H9 (cell line): ENCODE data around the gene KCNMA1. TPM values are rescaled to one million over a fixed set of nuclear protein-coding genes. Genes with fewer than 3 reads are reported as not detected.

ENCODE experiments used
- DNase-seq: peaks from one replicate; pipeline ENCODE4 v3.0.0-alpha.2; 2017
- H2AFZ ChIP-seq: one replicate; pipeline ENCODE4 v1.6.1; 2013; ENCODE audit warnings: mild to moderate bottlenecking, low read length, control low read depth, moderate library complexity
- H2AK5ac ChIP-seq: 2 replicates; pipeline ENCODE4 v1.6.1; 2013; ENCODE audit warnings: low read length, control low read depth, mixed read lengths; ENCODE audit not compliant: insufficient read length
- H2BK120ac ChIP-seq: one replicate; pipeline ENCODE4 v1.6.1; 2013; ENCODE audit warnings: low read depth, mild to moderate bottlenecking, low read length, control low read depth, inconsistent platforms; ENCODE audit not compliant: poor library complexity, severe bottlenecking
- H2BK12ac ChIP-seq: 2 replicates; pipeline ENCODE4 v1.6.1; 2013; ENCODE audit warnings: low read length, control low read depth, mixed read lengths, low read depth; ENCODE audit not compliant: insufficient read length
- H2BK15ac ChIP-seq: 2 replicates; pipeline ENCODE4 v1.6.1; 2013; ENCODE audit warnings: low read depth, low read length, control low read depth
- H2BK20ac ChIP-seq: one replicate; pipeline ENCODE4 v1.6.1; 2013; ENCODE audit warnings: low read depth, mild to moderate bottlenecking, low read length, control low read depth, inconsistent platforms; ENCODE audit not compliant: poor library complexity, severe bottlenecking
- H2BK5ac ChIP-seq: 2 replicates; pipeline ENCODE4 v1.6.1; 2013; ENCODE audit warnings: low read length, control low read depth, mixed read lengths; ENCODE audit not compliant: insufficient read length
- H3K14ac ChIP-seq: 2 replicates; pipeline ENCODE4 v1.6.1; 2013; ENCODE audit warnings: low read length, control low read depth; ENCODE audit not compliant: insufficient read depth
- H3K18ac ChIP-seq: 2 replicates; pipeline ENCODE4 v1.6.1; 2013; ENCODE audit warnings: low read depth, mild to moderate bottlenecking, mixed read lengths, low read length, control low read depth; ENCODE audit not compliant: insufficient read length
- H3K23ac ChIP-seq: 2 replicates; pipeline ENCODE4 v1.6.1; 2013; ENCODE audit warnings: low read length, control low read depth, mixed read lengths, low read depth; ENCODE audit not compliant: insufficient read length
- H3K23me2 ChIP-seq: 2 replicates; pipeline ENCODE4 v1.6.1; 2013; ENCODE audit warnings: low read depth, mild to moderate bottlenecking, mixed read lengths, low read length, control low read depth; ENCODE audit not compliant: insufficient read length, poor library complexity, severe bottlenecking
- H3K27ac ChIP-seq: 2 replicates; pipeline ENCODE4 v1.5.1; 2013; ENCODE audit warnings: low read length, control low read depth, mixed read lengths, low read depth; ENCODE audit not compliant: insufficient read length
- H3K27me3 ChIP-seq: 2 replicates; pipeline ENCODE4 v1.6.1; 2013; ENCODE audit warnings: low read length, control low read depth, inconsistent platforms; ENCODE audit not compliant: insufficient read depth
- H3K4ac ChIP-seq: 2 replicates; pipeline ENCODE4 v1.6.1; 2013; ENCODE audit warnings: low read depth, mild to moderate bottlenecking, control low read depth, inconsistent platforms, low read length, moderate library complexity
- H3K4me1 ChIP-seq: 2 replicates; pipeline ENCODE4 v1.6.1; 2013; ENCODE audit warnings: low read length, control low read depth, inconsistent platforms; ENCODE audit not compliant: insufficient read depth
- H3K4me2 ChIP-seq: 2 replicates; pipeline ENCODE4 v1.6.1; 2013; ENCODE audit warnings: low read length, control low read depth, mixed read lengths; ENCODE audit not compliant: insufficient read length, insufficient read depth
- H3K56ac ChIP-seq: 2 replicates; pipeline ENCODE4 v1.6.1; 2013; ENCODE audit warnings: low read depth, mild to moderate bottlenecking, mixed read lengths, low read length, control low read depth; ENCODE audit not compliant: insufficient read length
- H3K79me1 ChIP-seq: 2 replicates; pipeline ENCODE4 v1.6.1; 2013; ENCODE audit warnings: low read depth, mild to moderate bottlenecking, moderate library complexity, low read length, control low read depth, inconsistent platforms; ENCODE audit not compliant: insufficient read depth, poor library complexity, severe bottlenecking
- H3K79me2 ChIP-seq: 2 replicates; pipeline ENCODE4 v1.6.1; 2013; ENCODE audit warnings: low read length, control low read depth, inconsistent platforms; ENCODE audit not compliant: insufficient read depth
- H3K9ac ChIP-seq: 2 replicates; pipeline ENCODE4 v1.6.1; 2013; ENCODE audit warnings: low read length, control low read depth, mixed read lengths; ENCODE audit not compliant: insufficient read length; ENCODE audit errors: extremely low read depth
- H3K9me3 ChIP-seq: one replicate; pipeline ENCODE4 v1.6.1; 2013; ENCODE audit warnings: low read depth, low read length, inconsistent platforms; ENCODE audit not compliant: control insufficient read depth
- H3T11ph ChIP-seq: one replicate; pipeline ENCODE4 v1.6.1; 2013; ENCODE audit warnings: mild to moderate bottlenecking, low read length, control low read depth, inconsistent platforms
- H4K20me1 ChIP-seq: one replicate; pipeline ENCODE4 v1.6.1; 2013; ENCODE audit not compliant: control insufficient read depth, insufficient read length, insufficient read depth
- H4K5ac ChIP-seq: 2 replicates; pipeline ENCODE4 v1.6.1; 2013; ENCODE audit warnings: low read depth, mild to moderate bottlenecking, mixed read lengths, low read length, control low read depth; ENCODE audit not compliant: insufficient read length
- H4K8ac ChIP-seq: replicated peaks from 2 replicates; pipeline ENCODE4 v1.6.1; 2013; ENCODE audit warnings: low read length, control low read depth, mixed read lengths, low read depth; ENCODE audit not compliant: insufficient read length
- H4K91ac ChIP-seq: 2 replicates; pipeline ENCODE4 v1.6.1; 2013; ENCODE audit warnings: low read depth, mild to moderate bottlenecking, moderate library complexity, mixed read lengths, low read length, control low read depth; ENCODE audit not compliant: insufficient read length
- H3K27ac Mint-ChIP-seq, 3 experiments: 2 replicates in 2 of 3; 3 replicates in 1 of 3; pipeline ENCODE4 v1.8.0; 2020 to 2021; ENCODE audit warnings: mixed read lengths in 3 of 3, mild to moderate bottlenecking in 1 of 3, moderate library complexity in 1 of 3
- H3K27me3 Mint-ChIP-seq: 2 replicates; pipeline ENCODE4 v1.8.0; 2021; ENCODE audit warnings: low read depth, mild to moderate bottlenecking, moderate library complexity, mixed read lengths
- H3K36me3 Mint-ChIP-seq, 3 experiments: 2 replicates in 2 of 3; 3 replicates in 1 of 3; pipeline ENCODE4 v1.8.0; 2020 to 2021; ENCODE audit warnings: low read depth in 3 of 3, mixed read lengths in 3 of 3; ENCODE audit not compliant: insufficient read depth in 1 of 3
- H3K4me1 Mint-ChIP-seq, 2 experiments: 2 replicates each; pipeline ENCODE4 v1.8.0; 2020; ENCODE audit warnings: mixed read lengths in 2 of 2
- H3K4me3 Mint-ChIP-seq, 2 experiments: 2 replicates in 1 of 2; 3 replicates in 1 of 2; pipeline ENCODE4 v1.8.0; 2020 to 2021; ENCODE audit warnings: mild to moderate bottlenecking in 2 of 2, mixed read lengths in 2 of 2, moderate library complexity in 1 of 2
- H3K9me3 Mint-ChIP-seq, 2 experiments: 2 replicates in 1 of 2; 3 replicates in 1 of 2; pipeline ENCODE4 v1.8.0; 2020; ENCODE audit warnings: mild to moderate bottlenecking in 2 of 2, mixed read lengths in 2 of 2, moderate library complexity in 1 of 2
- CTCF ChIP-seq: fragments of 200-600 bp; sonication (generic); conservative IDR thresholded peaks from 3 replicates; pipeline ENCODE4 v1.8.0; 2021; ENCODE audit warnings: antibody characterized with exemption, mild to moderate bottlenecking
- WGBS: extraction: QIAGEN DNeasy Blood & Tissue Kit; methylation state at CpG from one replicate; pipeline ENCODE4 v1.1.7; 2013; ENCODE audit warnings: missing lambda C conversion rate, low lambda C conversion rate, mixed read lengths; ENCODE audit not compliant: insufficient read length; ENCODE audit errors: extremely low coverage; 5-methylcytosine and 5-hydroxymethylcytosine counted together
- total RNA-seq: library from RNA; stranded (reverse); gene quantifications from 2 replicates; pipeline ENCODE4 v1.2.1, GENCODE V29; 2021

KCNMA1 gene
- total RNA-seq, 1 experiment from 2014 or later, result 2.0 TPM

GRCh38 chr10:77253147-77253545, 384.5 kb downstream of the KCNMA1 start:
- Histone ChIP-seq H3K23ac (no peak overlapping the region), H3K14ac (no peak overlapping the region), H2BK5ac (no peak overlapping the region), H4K91ac (no peak overlapping the region), H3K18ac (no peak overlapping the region), H3K79me2 (no peaks in the 10 kb centered on the region), H3K9ac (no peak overlapping the region), H2AFZ (no peak overlapping the region), H3K4me1 (no peaks in the 10 kb centered on the region), H2BK120ac (no peak overlapping the region), H2BK15ac (no peak overlapping the region), H4K5ac (no peak overlapping the region), H3K56ac (no peak overlapping the region), H3K4me2 (no peak overlapping the region), H4K8ac (no peak overlapping the region), H3K27me3 (no peaks in the 10 kb centered on the region), H3K9me3 (no peaks in the 10 kb centered on the region), H3T11ph (no peak overlapping the region), H2AK5ac (no peak overlapping the region), H3K4ac (no peak overlapping the region), H2BK20ac (no peak overlapping the region), H3K27ac (no peak overlapping the region), H3K79me1 (no peaks in the 10 kb centered on the region), H4K20me1 (no peaks in the 10 kb centered on the region), H2BK12ac (no peak overlapping the region), H3K23me2 (no peaks in the 10 kb centered on the region)
- H3K9me3 Mint-ChIP-seq, result peaks cover 0 to 6% of the 10 kb centered on the region in 2 experiments; a peak in 3 of 5 replicates
- WGBS, result no CpG with 5 or more reads among the region's 1 CpG
- no peak for TF ChIP-seq CTCF
- H3K4me3 Mint-ChIP-seq, result no peak overlapping the region
- no peak overlapping the region; a peak in 1 of 7 replicates for H3K27ac Mint-ChIP-seq
- no peak for DNase-seq
- no peaks in the 10 kb centered on the region for H3K27me3 Mint-ChIP-seq
- H3K36me3 Mint-ChIP-seq, result peaks cover 0 to 8% (median 2%) of the 10 kb centered on the region in 3 experiments; a peak in 1 of 7 replicates
- peaks cover 2 to 4% of the 10 kb centered on the region in 2 experiments; a peak in 2 of 4 replicates for H3K4me1 Mint-ChIP-seq
